SK-N-SH treated with all-trans-retinoic acid at 6 μM for 48 hours (cell line): ENCODE results near the gene ALK.
A peak's percentile ranks its signal among the peaks of the same experiment; 100 is the strongest.

Experiments
- ATAC-seq: fragments of 200-7000 bp; cut with Tn5 transposase; 3 replicates; pipeline ENCODE4 v1.9.1; 2020; ENCODE audit warnings: mild to moderate bottlenecking, moderate library complexity
- ARNTL ChIP-seq: fragments of 450-650 bp; formaldehyde crosslinking; IDR thresholded peaks from 2 replicates; pipeline ENCODE4 v1.5.0; 2020; ENCODE audit warnings: low read depth, mild to moderate bottlenecking, moderate library complexity, borderline replicate concordance
- CREB5 ChIP-seq: fragments of 250-450 bp; sonication (Bioruptor Pico); IDR thresholded peaks from 2 replicates; pipeline ENCODE4 v1.5.1; 2020; ENCODE audit warnings: low read depth, mild to moderate bottlenecking, moderate library complexity
- CSRNP3 ChIP-seq: fragments of 250-450 bp; sonication (Bioruptor Pico); IDR thresholded peaks from 2 replicates; pipeline ENCODE4 v1.5.1; 2021; ENCODE audit warnings: mild to moderate bottlenecking, moderate library complexity
- ESRRG ChIP-seq: fragments of 250-450 bp; sonication (Bioruptor Pico); IDR thresholded peaks from 2 replicates; pipeline ENCODE4 v1.6.1; 2021; ENCODE audit warnings: mild to moderate bottlenecking
- GLIS3 ChIP-seq: fragments of 250-450 bp; sonication (Bioruptor Pico); IDR thresholded peaks from 2 replicates; pipeline ENCODE4 v1.5.0; 2020; ENCODE audit warnings: mild to moderate bottlenecking, moderate library complexity
- ISL1 ChIP-seq: fragments of 250-450 bp; sonication (Bioruptor Pico); IDR thresholded peaks from 2 replicates; pipeline ENCODE4 v2.1.2; 2022; ENCODE audit warnings: mild to moderate bottlenecking, moderate library complexity
- OSR1 ChIP-seq: fragments of 250-450 bp; sonication (Bioruptor Pico); IDR thresholded peaks from 2 replicates; pipeline ENCODE4 v1.8.0; 2022; ENCODE audit warnings: moderate library complexity, mild to moderate bottlenecking, inconsistent platforms
- PATZ1 ChIP-seq: fragments of 250-450 bp; sonication (Bioruptor Pico); IDR thresholded peaks from 2 replicates; pipeline ENCODE4 v1.8.0; 2020; ENCODE audit warnings: mild to moderate bottlenecking, moderate library complexity, borderline replicate concordance
- POU6F1 ChIP-seq: fragments of 250-450 bp; sonication (Bioruptor Pico); IDR thresholded peaks from 2 replicates; pipeline ENCODE4 v1.8.0; 2021; ENCODE audit warnings: low read depth, mild to moderate bottlenecking, moderate library complexity, borderline replicate concordance
- PPARA ChIP-seq: fragments of 250-450 bp; sonication (Bioruptor Pico); IDR thresholded peaks from 2 replicates; pipeline ENCODE4 v1.5.0; 2020; ENCODE audit warnings: mild to moderate bottlenecking, borderline replicate concordance
- RARB ChIP-seq: fragments of 250-450 bp; sonication (Bioruptor Pico); IDR thresholded peaks from 2 replicates; pipeline ENCODE4 v1.8.0; 2021; ENCODE audit warnings: mild to moderate bottlenecking, moderate library complexity
- TSHZ2 ChIP-seq: fragments of 250-450 bp; sonication (Bioruptor Pico); IDR thresholded peaks from 2 replicates; pipeline ENCODE4 v1.5.0; 2020; ENCODE audit warnings: mild to moderate bottlenecking, moderate library complexity
- ZC3H10 ChIP-seq: fragments of 250-450 bp; sonication (Bioruptor Pico); IDR thresholded peaks from 2 replicates; pipeline ENCODE4 v1.5.1; 2021; ENCODE audit warnings: mild to moderate bottlenecking, moderate library complexity
- ZFP3 ChIP-seq: fragments of 250-450 bp; sonication (Bioruptor Pico); IDR thresholded peaks from 2 replicates; pipeline ENCODE4 v1.5.0; 2020; ENCODE audit warnings: mild to moderate bottlenecking, moderate library complexity
- ZFP30 ChIP-seq: fragments of 450-650 bp; formaldehyde crosslinking; IDR thresholded peaks from 2 replicates; pipeline ENCODE4 v1.5.0; 2022; ENCODE audit warnings: mild to moderate bottlenecking, moderate library complexity
- ZNF565 ChIP-seq: fragments of 450-650 bp; formaldehyde crosslinking; conservative IDR thresholded peaks from 2 replicates; pipeline ENCODE4 v1.5.0; 2020; ENCODE audit warnings: low read depth, mild to moderate bottlenecking, moderate library complexity

ALK gene

GRCh38 chr2:29463181-29463900, 458.0 kb downstream of the ALK start (continued):
- no peak for TF ChIP-seq PATZ1 (CRISPR knock-in tag)
- no peak for TF ChIP-seq RARB
- TF ChIP-seq CREB5 (CRISPR knock-in tag) = peak; percentile 51; the same call in 1 of the 2 replicates

GRCh38 chr2:29462293-29462692, 459.1 kb downstream of the ALK start:
- peak; percentile 45; the same call in 2 of the 3 replicates for ATAC-seq
- TF ChIP-seq CREB5 (CRISPR knock-in tag) = no peak
- no peak for TF ChIP-seq CSRNP3 (CRISPR knock-in tag)

- TF ChIP-seq POU6F1 (CRISPR knock-in tag) = no peak
- no peak for TF ChIP-seq CSRNP3 (CRISPR knock-in tag)
- TF ChIP-seq PPARA (CRISPR knock-in tag) = no peak
- no peak for TF ChIP-seq ZC3H10 (CRISPR knock-in tag)
- TF ChIP-seq ZFP3 (CRISPR knock-in tag) = no peak
- no peak for TF ChIP-seq ESRRG (CRISPR knock-in tag)
- no peak for TF ChIP-seq OSR1 (CRISPR knock-in tag)
- no peak for TF ChIP-seq ZNF565
- no peak for TF ChIP-seq ISL1 (CRISPR knock-in tag)
- no peak for TF ChIP-seq ZFP30 (CRISPR knock-in tag)
- TF ChIP-seq ARNTL (CRISPR knock-in tag) = no peak
- TF ChIP-seq TSHZ2 (CRISPR knock-in tag) = no peak
- TF ChIP-seq GLIS3 (CRISPR knock-in tag) = no peak
- no peak for ATAC-seq
Observed at GRCh38 chr2:29460190-29460589, 461.2 kb downstream of the ALK start.
